ENCODE results near the gene TSC22D4.

The TSC22D4 gene

DNA sequence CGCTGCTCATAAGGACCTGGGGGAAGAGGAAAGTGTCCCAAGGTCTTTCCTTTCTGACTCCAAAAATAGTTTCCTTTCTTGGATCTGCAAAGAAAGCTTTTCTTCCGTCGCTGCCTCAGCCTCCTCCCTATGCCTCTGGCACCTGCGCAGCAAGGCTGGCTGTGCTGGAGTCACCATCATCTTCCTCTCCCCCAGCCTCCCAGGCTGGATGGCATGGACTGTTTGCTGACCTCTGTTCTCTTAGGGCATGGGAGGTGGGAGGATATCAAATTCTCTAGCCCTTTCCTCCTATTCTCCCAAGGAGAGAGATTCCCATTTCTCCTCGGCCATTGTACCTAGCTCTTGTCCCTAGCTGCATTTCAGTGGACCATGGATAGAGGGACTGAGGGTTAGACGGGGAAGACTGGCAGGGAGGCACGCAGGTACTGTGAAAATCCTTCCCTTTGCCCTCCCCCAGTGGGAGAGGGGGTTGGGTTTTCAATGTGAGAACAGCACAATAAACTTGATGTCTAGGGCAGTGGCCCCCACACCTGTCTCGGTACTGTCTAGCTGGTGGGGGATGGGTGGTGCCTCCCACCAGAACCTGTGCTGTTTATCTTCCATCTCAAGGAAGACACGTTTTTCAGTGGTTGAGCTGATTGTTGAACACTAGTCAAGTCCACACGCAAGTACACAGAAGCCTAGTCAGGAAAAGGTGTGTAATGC lies 45.3 kb downstream of the TSC22D4 start:
- no peak for DNase-seq
- in situ Hi-C loops (cut with MboI; ENCODE audit: low pct_unique_long_range_greater_than_20kb, low sequenced_read_pairs) = no loop called here

DNA sequence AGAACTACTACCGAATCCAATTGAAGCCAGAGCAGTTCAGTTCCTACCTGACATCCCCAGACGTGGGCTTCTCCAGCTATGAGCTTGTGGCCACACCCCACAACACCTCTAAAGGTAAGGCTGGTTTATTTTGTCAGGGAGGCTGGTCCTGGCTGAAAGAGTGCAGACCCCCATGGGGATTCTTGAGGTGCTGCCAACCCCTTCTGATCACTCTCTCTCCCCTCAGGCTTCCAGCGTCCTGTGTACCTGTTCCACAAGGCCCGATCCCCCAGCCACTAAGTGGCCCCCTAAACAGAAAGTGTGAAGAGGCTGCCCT lies 45.8 kb downstream of the TSC22D4 start:
- in situ Hi-C loops (cut with MboI; ENCODE audit: low pct_unique_long_range_greater_than_20kb, low sequenced_read_pairs) = no loop called here
- no peak for DNase-seq

DNA sequence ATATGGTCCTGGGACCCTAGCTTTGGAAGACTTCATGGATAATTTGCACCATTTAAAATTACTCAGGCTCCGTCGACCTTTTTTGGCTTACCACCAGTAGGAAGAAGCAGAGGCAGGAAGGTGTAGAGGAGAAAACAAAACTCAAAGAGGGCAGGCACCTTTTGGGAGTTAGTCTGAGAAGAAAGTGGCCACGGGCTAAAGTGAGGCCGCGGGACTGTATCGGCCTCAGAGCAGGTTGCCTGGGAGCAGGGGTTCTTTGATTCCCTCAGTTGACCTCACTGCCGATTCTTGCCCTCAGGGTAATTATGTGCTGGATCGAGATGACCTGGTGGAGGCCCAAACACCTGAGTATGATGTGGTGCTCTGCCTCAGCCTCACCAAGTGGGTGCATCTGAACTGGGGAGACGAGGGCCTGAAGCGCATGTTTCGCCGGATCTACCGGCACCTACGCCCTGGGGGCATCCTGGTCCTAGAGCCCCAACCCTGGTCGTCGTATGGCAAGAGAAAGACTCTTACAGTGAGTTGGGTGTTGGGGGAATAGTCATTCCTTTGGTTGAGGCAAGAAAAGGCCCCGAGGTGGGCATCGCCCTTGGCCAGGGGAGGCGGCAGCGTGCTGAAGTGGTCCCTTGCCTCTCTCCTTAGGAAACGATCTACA lies 46.3 kb downstream of the TSC22D4 start:
- DNase-seq = no peak
- in situ Hi-C loops (cut with MboI; ENCODE audit: low pct_unique_long_range_greater_than_20kb, low sequenced_read_pairs) = no loop called here

DNA sequence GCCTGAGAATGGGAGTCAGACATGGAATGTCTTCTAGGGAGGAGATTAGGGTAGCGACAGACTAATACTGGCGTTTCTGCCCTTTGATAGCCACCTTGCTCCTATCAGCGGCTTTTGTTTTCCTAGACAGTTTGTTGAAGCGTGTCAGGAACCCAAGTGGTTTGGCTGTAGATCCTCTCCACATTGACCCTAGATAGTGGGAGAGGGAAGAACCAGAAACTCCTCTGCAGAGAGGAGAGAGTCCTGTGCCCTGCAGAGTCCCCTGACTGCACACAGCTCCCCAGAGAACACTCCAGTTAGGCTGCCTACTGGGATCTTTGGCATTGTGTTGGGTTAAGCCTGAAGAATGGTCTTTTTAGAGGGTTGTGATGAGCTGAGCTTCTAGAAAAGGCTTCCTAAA lies 47.0 kb downstream of the TSC22D4 start:
- in situ Hi-C loops (cut with MboI; ENCODE audit: low pct_unique_long_range_greater_than_20kb, low sequenced_read_pairs) = no loop called here
- no peak for DNase-seq

DNA sequence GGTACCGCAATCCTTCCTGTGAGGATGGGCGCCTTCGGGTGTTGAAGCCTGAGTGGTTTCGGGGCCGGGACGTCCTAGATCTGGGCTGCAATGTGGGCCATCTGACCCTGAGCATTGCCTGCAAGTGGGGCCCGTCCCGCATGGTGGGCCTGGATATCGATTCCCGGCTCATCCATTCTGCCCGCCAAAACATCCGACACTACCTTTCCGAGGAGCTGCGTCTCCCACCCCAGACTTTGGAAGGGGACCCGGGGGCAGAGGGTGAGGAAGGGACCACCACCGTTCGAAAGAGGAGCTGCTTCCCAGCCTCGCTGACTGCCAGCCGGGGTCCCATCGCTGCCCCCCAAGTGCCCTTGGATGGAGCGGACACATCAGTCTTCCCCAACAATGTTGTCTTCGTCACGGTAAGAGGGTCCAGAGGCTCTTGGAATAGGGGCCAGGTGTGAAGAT lies 47.7 kb downstream of the TSC22D4 start:
- in situ Hi-C loops (cut with MboI; ENCODE audit: low pct_unique_long_range_greater_than_20kb, low sequenced_read_pairs) = no loop called here
- DNase-seq = no peak

DNA sequence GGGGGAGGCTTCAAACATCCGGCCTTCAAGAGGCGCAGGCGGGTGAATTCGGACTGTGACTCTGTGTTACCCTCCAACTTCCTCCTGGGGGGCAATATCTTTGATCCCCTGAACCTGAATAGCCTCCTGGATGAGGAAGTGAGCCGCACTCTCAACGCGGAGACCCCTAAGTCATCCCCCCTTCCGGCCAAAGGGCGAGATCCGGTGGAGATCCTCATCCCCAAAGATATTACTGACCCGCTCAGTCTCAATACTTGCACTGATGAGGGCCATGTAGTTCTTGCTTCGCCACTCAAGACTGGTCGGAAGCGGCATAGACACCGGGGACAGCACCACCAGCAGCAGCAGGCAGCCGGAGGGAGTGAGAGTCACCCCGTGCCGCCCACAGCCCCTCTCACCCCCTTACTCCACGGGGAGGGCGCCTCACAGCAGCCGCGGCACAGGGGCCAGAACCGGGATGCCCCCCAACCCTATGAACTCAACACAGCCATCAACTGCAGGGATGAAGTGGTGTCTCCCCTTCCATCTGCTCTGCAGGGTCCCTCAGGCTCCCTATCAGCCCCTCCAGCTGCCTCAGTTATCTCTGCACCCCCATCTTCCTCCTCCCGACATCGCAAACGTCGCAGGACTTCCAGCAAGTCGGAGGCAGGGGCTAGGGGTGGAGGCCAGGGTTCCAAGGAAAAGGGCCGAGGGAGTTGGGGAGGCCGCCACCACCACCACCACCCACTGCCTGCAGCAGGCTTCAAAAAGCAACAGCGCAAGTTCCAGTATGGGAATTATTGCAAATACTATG lies 48.3 kb downstream of the TSC22D4 start:
- no peak for DNase-seq
- in situ Hi-C loops (cut with MboI; ENCODE audit: low pct_unique_long_range_greater_than_20kb, low sequenced_read_pairs) = no loop called here

DNA sequence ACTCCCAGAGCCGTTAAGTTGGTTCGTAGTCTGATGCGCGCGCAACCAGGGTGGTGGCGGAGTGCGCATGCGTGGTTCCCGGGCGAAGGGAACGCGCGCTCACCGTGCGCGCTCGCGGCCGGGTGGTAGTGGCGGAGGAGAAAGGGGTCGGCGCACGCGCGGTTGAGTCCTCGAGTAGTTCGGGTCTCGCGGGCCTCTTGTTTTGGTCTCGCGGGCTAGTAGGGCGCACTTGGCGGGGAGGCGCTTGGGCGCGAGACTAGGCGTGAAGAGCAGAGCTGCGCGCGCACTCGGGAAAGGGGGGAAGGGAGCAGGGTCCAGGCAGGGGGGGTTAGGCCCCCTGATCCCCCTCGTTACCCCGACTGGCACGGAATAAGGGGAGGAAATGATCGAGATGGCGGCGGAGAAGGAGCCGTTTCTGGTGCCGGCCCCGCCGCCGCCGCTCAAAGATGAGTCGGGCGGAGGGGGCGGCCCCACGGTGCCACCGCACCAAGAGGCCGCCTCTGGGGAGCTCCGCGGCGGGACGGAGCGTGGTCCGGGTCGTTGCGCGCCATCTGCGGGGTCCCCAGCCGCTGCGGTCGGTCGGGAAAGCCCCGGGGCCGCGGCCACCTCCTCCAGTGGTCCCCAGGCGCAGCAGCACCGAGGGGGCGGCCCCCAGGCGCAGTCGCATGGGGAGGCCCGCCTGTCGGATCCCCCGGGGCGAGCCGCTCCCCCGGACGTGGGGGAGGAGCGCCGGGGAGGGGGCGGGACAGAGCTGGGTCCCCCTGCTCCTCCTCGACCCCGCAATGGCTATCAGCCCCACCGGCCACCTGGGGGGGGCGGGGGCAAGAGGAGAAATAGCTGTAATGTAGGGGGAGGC lies 49.1 kb downstream of the TSC22D4 start, which contains the start of gene MEPCE:
MEPCE (plus strand) TSS at position 195 of the 856 bp plus-strand sequence; CDS start at position 383, 188 bp downstream.
- peak; percentile 96 for DNase-seq
- in situ Hi-C loops (cut with MboI; ENCODE audit: low pct_unique_long_range_greater_than_20kb, low sequenced_read_pairs) = no loop called here

DNA sequence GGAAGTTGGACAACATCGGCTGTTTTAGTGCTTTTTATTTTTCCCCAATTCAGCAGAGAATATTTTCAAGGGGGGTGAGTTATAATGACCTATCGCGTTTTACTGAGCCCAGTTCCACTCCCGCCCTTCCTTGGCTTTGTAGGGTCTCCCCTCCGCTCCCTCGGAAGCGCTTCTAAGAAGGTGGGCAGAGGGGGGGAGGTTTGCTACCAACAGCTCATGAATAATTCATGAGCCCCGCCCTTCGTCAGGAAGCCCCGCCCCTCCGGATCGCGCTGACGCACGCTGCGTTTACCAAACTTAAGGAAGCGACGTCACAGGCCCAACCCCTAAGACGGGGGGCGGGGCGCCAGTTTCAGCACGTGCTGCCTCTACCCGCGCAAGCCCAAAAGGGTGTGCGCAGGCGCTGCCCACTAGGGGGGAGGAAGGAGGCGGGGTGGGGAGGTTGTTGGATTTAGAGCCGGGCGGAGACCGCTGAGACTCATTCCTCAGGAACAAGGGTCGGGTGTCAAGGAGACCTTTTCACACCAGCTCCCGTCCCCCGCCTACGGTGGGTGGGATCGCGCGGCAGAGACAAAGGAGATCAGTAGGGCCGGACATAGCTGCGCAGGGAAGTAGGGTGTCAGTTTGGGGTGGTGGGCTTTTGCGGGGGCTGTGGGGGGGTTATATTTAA lies 49.9 kb downstream of the TSC22D4 start:
- DNase-seq = peak; percentile 100
- in situ Hi-C loops (cut with MboI; ENCODE audit: low pct_unique_long_range_greater_than_20kb, low sequenced_read_pairs) = no loop called here

DNA sequence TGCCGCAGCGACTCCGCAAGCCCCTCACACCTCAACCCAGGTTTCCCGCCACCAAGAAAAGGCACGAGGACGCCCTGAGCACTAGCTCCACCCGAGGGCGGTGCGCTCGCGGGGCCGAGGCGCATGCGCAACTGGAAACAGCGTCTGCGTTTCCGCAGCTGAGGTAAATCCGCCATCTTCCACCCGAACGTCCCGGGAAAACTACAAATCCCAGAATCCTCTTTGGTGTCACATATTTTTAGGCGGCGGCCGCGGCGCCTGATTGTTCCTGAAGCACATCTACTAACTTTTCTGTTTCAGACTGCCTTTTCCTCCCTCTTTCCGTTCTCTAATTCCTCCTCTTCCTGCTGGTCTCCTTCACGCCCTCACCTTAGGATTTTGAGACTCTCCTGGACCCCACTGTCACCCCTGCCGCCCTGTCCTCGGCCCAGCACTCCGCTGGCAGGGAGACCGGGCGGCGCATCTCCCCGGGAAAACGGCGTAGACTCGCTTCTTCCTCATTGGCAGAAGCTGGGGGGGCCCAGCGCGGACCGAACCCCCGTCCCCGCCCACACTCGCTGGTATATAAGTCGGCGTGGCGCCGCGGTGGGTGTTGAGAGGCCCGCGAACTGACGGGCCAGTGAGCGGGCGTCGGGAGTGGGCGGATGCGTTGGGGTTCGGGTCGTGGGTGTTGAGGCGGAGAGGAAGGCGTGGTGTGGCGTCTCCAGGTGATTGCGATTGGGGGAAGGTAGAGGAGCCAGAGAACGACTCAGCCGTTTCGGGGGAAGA lies 50.6 kb downstream of the TSC22D4 start, which contains the start of gene ZCWPW1:
ZCWPW1 (minus strand) TSS at position 505 of the 768 bp plus-strand sequence. CDS start 8,054 bp downstream, outside the sequence.
- in situ Hi-C loops (cut with MboI; ENCODE audit: low pct_unique_long_range_greater_than_20kb, low sequenced_read_pairs) = no loop called here
- DNase-seq = peak; percentile 97

DNA sequence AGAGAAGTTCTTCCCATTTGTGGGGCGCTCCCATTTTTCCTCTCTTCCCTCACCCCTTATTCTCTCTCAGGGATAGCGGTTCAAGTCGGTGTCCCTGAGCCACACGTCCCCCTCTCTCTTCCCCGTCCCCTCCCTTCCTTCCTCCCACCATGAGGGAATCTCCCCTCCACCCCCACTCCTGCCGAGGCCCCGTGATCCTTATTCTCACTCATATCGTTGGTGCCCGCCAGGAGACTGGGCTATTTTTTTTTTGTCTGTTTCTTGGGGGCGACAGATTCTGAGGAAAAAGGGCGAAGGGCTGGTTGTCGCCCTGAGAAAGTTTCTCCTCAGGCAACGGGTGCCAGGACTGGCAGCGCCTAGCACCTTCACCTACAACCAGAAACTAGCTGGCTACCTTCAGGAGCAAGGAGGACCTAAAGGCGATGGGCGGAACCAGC lies 51.2 kb downstream of the TSC22D4 start:
- in situ Hi-C loops (cut with MboI; ENCODE audit: low pct_unique_long_range_greater_than_20kb, low sequenced_read_pairs) = no loop called here

DNA sequence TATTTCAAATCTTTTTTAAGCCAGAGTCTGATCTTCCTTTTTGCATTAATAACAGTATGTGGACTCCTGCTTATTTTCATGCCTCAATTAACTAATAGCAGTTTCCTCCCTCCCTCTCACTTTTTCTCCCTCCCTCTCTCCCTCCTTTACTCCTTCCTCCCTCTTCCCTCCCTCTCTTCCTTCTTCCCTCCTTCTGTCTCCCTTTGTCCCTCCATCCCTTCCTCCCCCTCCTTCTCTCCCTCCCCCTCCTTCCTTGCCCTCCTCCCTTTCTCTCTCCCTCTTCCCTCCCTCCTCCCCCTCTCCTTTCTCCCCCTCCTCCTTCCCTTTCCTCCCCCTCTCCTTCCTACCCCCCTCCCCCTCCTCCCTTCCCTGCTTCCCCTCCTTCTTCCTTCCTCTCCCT lies 52.5 kb downstream of the TSC22D4 start:
- in situ Hi-C loops (cut with MboI; ENCODE audit: low pct_unique_long_range_greater_than_20kb, low sequenced_read_pairs) = no loop called here
- no peak for DNase-seq

More for the DNA sequence above, 51.2 kb downstream of the TSC22D4 start:
- DNase-seq = no peak

DNA sequence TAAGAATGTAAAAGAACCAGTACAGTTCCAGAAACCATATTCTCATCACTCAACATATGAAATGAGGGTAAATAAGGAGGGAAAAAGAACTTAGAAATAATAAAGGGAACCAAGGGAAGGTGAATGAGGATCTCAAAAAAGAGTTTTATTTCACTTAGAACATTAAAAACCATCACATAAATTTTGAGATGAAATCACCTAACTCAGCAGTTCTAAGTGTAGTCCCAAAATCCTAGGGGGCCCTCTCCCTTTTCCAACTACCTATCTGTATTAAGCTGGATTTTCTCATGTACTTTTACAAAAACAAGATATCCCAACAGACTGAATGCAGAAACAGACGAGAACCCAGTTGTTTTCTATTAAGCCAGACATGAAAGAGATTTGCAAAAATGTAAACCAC lies 53.7 kb downstream of the TSC22D4 start:
- in situ Hi-C loops (cut with MboI; ENCODE audit: low pct_unique_long_range_greater_than_20kb, low sequenced_read_pairs) = no loop called here
- DNase-seq = no peak

DNA sequence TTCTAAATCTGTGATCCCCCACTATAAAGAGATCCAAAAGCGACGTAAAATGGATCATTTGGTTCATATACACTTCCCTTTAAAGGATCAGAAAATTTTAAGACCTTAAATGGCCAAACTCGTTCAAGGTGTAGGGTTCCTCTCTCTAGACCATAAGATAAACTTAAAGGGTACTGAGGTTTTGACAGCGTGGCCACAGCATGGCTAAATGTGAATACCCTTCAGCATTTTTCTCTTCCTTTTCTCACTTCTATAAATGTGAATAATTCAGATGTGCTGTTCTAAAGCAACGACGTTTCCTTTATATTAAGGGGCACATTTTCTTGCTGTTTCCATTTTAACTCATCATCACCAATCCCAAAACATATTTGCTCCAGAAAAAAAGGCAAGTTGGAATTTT lies 55.7 kb downstream of the TSC22D4 start:
- in situ Hi-C loops (cut with MboI; ENCODE audit: low pct_unique_long_range_greater_than_20kb, low sequenced_read_pairs) = no loop called here

DNA sequence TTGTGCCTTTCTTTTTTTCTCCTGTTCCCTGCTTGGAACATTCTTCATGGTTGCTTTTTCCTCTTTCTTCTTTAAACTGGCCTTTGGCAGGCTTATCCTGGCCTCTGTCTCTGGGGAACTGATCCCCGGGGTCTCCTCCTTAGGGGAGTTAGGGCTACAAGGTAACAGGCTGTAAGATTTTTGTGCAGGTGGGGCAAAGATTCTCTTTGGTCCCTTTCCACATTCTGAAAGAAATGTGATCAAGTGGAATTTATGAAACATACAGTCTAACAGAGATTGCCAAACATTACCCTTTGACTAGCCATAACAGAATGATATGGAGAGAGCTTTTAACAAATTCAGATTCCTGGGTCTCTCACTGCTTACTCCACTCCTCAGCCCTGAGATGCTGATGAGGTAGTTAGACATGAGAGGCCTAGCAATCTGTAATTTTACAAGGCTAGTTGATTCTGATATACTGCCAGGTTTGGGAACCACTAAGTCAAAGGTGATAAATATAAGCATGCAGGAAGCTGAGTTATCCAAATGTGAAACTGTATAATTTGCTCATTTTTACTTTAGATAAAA lies 59.3 kb downstream of the TSC22D4 start:
- no peak for DNase-seq
- in situ Hi-C loops (cut with MboI; ENCODE audit: low pct_unique_long_range_greater_than_20kb, low sequenced_read_pairs) = no loop called here

More for the DNA sequence above, 55.7 kb downstream of the TSC22D4 start:
- no peak for DNase-seq

DNA sequence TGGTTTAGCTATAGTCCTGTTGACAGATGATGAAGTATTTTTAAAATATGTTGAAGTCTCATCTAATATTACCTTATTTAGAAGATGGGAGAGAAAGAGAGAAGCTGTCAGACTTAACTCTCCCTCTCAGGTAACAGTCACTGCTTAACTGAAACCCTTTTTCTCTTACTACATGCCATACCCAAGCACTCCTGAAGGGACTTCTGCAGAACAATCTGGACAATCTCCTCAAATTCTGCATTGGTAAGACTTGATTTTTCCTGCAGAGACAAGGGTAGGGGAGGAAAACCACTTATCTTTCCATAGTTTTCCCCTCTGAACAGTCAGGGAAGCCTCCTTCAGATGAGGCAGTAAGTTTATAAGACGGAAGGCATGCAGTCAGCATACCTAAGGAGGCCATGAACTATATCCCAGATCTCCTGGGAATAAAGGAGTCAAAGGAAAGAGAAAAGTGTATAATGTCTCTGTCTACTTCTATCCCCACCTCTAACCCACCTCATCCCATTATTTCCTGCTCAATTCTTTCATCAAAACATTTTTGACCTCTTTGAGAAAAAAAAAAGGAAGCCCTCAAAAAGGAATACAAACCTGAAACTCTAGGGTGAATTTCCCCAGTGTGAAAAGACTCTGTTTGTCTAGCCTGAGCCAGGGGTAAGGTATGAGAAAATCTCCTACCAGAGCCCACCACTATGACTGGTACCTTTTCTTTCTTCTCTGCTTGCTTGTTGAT lies 59.9 kb downstream of the TSC22D4 start:
- DNase-seq = no peak
- in situ Hi-C loops (cut with MboI; ENCODE audit: low pct_unique_long_range_greater_than_20kb, low sequenced_read_pairs) = no loop called here
